LoVo (cell line): Measurements from ENCODE around the gene FIBP.
A peak's percentile ranks its signal among the peaks of the same experiment; 100 is the strongest.

Source experiments
- DNase-seq: peaks from one replicate; pipeline ENCODE4 v3.0.0-alpha.2; 2016; ENCODE audit warnings: low spot score

Gene FIBP

DNA sequence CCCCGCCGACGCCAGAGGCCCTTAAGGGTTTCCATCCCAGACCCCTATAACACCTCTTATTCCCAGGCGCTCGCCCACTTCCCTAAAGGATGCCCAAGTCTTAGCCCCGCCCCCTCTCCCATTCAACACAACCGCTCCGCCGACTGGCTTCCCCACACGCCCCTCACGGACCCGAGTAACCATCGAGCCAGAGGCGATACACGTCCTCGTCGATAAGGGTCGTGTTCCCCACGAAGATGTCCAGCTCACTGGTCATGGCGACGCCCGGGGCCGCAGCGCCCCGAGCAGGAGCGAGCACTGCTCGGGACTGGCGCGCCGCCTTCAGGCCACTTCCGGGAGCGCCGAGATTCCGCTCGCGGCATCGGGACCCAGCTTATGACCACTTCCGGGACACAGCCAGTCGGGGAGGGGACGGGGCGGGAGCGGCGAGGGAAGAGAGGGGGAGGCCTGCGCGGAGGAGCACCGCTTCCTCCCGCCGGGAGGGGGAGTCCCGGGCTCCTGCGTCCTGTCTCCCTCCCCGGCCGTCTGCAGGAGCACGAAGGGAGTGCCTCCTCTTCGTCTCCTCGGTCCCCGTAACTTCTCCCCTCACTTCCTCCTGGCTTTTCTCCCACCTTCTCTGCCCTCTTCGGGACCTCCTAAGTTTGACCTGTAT is at the start of gene FIBP:
TSS of gene FIBP (minus strand) at position 309 of the 652 bp plus-strand sequence. CDS start at position 256, 53 bp downstream.
- peak; percentile 97 for DNase-seq

DNA sequence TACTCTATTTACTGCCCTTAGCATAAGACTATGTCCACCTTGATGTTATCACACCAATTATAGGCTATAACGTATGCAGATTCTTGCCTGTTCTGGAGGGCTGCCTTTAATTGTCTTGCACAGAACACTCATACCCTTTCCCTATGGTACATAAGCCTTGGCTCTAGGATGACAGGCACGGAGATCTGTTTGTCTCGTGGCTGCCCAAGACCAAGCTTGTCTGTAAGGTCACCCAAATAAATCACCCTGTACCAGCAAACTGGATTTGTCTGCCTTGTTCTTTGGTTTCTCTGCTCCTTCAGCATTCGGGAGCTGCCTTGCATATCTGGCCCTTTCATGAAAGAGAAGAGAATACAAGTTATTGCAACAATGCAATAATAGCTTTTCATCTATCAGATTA is 49.5 kb upstream of the FIBP start:
- no peak for DNase-seq

DNA sequence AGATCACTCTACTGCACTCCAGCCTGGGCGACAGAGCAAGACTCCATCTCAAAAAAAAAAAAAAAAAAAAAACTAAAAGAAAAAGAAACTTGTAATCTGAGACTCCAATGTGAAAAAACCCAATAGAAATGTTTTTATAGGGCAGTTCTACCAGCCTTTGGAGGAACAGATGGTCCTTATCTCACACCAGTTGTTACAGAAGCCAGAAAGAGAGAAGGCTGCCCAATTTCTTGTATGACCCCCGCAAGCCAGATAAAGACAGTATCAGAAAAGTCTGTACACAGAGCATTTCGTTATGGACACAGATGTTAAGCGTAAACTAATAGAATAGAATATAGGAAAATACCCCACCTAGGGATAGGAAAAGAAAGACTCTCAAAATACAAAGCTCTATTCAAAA is 45.7 kb upstream of the FIBP start:
- no peak for DNase-seq

DNA sequence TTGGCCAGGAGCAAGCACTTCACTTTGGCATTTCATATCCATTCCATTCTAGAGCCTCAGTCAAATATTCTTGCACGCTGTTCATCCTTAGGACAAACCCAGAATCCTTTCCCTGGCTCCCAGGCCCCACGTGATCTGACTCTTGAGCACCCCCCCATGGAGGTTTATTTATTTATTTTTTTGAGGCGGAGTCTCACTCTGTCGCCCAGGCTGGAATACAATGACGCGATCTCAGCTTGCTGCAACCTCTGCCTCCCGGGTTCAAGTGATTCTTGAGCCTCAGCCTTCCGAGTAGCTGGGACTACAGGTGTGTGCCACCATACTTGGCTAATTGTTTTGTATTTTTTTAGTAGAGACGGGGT is 44.3 kb upstream of the FIBP start:
- DNase-seq: no peak

DNA sequence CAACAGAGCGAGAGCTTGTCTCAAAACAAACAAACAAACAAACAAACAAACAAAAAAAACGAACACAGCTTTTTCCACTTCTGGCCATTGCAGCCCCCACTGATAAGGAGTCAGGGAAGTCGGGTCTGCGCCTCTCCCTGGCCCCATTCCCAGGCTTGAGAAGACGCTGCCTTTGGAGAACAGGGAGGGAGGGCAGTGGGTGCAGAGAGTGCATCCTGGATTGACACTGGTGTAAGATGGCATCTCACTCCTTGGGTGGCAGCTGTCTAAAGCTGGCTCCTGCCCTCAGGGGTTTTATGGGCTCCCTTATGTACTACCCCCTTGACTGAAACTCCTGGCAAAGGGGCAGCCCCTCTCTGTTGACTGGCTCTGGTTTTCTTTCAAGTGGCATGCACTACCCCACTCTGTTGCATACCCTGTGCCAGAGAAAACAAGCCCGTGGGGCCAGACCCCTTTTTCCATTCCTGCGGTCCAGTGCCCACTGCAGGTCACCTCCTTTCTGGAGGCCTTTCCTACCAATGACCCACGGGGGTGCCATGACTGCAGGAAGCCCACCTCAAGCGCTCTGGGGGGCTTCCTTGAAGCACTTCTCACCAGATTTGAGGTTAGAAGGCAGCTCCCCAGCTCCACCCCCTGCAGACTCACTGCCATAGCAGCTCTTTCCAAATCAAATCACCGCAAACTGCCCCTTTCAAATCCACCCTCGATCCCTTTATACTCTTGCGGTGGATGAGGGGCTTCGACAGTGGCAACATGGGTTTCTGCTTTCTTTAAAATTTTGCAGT is 43.7 kb upstream of the FIBP start:
- DNase-seq: no peak

DNA sequence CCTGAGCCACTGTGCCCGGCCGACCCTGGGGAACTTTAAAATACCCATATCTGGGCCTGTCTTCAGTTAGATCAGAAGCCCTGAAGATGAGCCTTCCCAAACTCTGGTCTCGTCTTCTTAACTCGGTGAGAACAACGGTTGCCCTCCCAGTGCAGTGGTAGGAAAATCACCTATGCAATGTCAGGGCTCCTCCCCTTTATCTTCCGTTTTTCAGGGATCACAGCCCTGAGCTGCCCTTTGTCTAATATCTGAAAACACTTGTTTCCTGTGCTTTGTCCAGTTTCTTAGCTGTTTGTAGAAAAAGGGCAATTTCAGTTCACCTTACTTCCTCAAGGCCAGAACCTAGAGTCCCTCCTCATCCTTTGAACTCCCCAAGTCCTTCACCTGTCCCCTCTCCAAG is 40.4 kb upstream of the FIBP start:
- DNase-seq: no peak

DNA sequence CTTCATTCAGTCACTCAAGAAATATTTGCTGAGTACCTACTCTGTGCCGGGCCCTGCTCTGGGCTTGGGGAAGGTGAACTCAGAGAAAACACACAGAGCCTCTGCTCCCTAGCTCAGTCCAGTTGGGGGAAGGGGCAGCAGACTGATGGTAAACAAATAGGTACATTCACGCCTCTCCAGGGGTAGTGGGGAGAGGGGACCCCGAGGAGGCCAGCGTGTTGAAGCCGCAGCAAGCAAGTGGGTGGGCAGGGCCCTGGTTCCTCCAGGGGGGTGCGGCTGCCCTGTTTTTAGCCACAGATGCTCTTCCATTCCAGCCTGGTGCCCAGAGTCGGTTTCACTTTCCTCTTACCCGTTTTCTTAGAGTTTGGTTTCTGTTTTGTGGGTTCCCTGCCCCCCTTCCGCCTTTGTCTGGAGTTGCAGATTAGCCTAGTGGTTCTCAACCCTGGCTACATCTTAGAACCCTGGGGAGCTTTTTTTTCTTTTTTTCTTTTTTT is 39.7 kb upstream of the FIBP start:
- DNase-seq: no peak

DNA sequence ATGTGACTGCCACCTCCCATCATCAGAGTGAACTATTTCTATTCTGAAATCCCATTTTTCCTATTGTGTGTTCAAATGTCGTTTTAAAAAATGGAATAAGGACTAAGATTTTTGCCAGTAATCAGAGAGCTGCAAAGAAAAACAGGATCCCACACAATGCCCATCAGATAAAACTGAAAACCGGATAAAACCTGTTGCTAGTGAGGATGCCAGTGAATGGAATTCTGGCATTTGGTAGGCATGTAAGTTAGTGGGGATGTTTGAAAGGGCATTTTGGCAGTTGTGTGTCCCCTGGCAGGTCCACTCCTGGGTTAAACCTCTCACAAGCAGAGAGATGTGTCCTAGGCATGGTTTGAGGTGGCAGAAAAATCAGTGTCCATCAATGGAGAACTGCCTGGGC is 37.1 kb upstream of the FIBP start:
- no peak for DNase-seq

DNA sequence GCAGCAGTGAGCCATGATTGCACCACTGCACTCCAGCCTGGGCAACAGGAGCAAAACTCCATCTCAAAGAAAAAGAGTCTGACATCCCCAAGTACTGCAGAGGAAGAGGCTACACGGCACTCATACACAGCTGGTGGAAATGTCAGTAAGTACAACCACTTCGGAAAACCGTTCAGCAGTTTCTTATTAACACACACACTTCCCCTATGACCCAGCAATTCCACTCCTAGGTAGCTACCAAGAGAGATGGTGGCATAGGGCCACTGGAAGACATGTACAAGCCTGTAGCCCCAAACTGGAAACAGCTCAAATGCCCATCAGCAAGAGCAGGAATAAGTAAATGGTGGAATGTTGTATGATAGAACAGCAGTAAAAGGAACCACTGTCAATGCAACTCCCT is 34.3 kb upstream of the FIBP start:
- DNase-seq: no peak

DNA sequence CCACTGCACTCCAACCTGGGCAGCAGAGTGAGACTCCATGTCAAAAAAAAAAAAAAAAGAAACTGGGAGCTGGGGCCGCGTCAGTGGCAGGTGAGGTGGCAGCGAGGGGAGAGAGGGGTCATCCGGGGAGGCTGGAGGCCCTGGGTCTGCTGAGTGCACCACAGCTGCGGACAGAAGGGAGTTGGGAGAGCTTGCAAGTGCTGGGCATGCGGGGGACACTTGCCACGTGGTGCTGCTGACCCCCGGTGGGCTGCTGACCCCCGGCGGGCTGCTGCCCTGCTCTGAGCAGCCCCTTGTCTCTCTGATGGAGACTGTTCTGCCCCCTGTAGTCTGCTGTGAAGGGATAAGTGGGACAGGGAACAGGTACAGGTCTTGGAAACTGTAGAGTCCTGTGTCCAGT is 33.6 kb upstream of the FIBP start:
- no peak for DNase-seq

DNA sequence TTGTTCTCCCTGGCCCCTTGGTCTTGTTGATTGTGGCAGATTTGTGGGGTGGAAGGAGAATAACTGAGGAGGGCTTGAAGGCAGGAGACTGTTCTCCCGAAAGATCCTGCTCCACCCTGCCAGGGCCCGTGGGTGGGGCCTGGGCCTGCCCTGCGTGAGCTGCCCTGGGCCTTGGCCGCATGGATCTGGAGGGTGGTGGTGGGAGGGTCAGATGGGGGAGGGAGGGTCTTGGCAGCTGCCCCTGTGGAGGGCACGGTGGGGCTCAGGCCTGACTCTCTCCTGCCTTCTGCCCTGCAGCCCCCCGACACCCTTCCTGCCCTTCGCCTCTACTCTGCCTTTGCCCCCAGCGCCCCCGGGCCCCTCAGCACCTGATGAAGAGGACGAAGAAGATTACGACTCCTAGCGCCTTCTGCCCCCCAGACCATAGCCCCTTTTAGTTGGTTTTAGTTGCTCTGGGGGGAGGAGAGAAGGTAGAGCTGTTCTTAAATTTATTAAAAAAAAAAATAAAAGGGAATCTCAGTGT is 32.8 kb upstream of the FIBP start:
- DNase-seq: no peak

DNA sequence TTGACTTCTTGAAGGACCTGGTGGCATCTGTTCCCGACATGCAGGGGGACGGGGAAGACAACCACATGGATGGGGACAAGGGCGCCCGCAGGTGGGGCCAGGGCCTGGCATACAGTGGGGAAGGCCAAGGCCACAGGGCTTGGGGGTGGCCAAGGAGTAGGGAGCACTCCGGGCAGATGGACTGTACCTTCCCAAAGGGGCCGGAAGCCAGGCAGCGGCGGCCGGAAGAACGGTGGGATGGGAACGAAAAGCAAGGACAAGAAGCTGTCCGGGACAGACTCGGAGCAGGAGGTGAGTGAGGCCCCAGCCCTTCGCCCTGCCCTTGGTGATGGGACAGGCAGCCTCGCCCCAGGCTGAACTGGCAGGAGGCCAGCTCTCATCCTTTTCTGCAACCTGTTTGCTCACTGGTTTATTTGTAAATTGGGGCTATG is 32.1 kb upstream of the FIBP start:
- no peak for DNase-seq

DNA sequence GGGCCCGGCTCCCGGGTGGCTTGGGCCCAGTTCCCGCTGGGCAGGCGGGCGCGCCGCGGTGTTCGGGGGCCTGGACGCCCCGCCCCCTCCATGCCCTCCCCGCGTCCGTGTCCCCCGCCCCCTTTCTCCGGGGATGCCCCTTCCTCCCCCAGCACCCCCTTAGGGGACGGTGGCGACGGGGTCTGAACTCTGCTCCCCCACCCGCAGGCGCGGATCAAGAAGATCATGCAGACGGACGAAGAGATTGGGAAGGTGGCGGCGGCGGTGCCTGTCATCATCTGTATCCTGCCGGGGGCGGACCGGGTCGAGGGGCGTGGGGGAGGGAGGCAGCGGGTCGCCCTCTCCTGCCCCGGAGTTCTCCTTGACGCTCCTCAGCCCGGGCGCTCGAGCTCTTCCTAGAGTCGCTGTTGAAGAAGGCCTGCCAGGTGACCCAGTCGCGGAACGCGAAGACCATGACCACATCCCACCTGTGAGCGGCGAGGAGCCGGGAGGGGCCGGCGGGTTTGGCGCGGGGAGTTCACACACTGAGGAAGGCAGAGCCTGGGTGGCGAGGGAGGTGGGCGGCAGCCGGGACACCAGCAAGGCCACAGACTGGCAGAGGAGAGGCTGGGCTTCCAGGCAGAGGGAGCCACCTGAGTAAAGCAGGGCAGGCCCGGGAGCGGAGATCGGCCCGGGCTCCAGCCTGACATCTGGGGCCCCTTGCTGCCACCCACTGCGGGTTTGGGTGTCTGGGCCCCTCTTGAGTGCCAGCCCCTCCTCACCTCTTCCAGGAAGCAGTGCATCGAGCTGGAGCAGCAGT is 31.5 kb upstream of the FIBP start:
- DNase-seq: no peak

DNA sequence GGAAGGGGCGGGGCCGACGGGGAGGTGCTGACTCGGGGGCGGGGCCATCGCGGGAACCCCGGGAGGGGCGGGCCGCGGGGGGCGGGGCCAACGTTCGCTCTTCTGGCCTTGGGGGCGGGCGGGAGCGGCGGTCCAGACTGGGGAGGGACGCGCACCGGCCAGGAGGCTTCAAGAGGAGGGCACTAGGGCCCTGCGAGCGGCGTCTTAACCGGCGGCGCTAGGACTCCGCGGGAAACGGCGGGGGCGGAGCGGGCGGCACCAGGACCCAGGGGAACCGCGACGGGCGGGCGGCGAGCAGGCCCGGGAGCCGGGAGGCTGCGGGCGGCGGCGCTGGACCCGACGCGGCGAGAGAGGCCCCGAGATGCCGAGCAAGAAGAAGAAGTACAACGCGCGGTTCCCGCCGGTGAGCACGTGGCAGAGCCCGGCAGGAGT is 30.9 kb upstream of the FIBP start, which contains the start of gene DRAP1:
TSS of gene DRAP1 (plus strand) at position 286 of the 432 bp plus-strand sequence. CDS start at position 362, 76 bp downstream.
- peak; percentile 98 for DNase-seq

DNA sequence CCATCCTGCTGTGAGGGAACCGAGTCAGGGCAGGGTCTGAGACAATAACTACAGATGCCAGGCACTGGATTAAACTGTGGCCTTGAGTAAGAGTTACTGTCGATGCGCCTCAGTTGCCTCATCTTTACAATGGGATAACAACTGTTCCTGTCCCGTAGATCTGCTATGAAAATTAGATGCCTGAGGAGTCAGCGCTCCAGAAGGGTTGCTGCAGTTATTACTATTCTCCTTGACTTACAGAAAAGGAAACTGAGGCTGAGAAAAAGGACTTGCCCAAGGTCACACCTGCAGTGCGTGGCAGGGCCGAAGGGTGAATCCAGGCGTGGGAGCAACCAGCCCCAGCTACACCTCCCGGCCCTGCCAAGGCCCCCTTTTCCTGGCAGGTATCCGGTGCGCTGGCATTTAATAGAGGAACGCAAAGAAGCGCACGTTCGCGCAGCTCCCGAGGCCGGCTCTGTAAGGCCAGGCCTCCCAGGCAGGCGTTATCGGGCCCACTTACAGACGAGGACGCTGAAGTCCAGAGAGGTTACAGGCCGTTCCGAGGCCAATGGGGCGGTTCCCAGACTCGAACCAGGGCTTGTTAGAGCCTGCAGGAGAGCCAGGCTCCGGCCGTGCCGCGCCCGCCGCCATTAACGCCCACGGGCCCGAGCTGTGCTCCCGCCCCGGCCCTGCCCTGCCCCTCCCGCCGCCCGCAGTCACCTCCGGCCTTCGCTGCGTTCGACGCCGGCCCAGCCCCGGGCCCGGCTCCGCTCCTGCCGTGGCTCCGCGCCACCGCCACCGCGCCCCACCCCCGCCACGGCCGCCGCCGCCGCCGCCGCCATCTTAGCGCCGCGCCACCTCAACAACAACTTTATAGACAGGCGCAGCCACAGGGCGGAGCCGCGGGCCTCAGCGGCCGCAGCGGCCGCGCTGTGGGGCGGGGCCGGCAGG is 30.2 kb upstream of the FIBP start, which contains the start of gene C11orf68:
TSS of gene C11orf68 (minus strand) at position 852 of the 930 bp plus-strand sequence. CDS start at position 821, 31 bp downstream.
- DNase-seq: no peak

DNA sequence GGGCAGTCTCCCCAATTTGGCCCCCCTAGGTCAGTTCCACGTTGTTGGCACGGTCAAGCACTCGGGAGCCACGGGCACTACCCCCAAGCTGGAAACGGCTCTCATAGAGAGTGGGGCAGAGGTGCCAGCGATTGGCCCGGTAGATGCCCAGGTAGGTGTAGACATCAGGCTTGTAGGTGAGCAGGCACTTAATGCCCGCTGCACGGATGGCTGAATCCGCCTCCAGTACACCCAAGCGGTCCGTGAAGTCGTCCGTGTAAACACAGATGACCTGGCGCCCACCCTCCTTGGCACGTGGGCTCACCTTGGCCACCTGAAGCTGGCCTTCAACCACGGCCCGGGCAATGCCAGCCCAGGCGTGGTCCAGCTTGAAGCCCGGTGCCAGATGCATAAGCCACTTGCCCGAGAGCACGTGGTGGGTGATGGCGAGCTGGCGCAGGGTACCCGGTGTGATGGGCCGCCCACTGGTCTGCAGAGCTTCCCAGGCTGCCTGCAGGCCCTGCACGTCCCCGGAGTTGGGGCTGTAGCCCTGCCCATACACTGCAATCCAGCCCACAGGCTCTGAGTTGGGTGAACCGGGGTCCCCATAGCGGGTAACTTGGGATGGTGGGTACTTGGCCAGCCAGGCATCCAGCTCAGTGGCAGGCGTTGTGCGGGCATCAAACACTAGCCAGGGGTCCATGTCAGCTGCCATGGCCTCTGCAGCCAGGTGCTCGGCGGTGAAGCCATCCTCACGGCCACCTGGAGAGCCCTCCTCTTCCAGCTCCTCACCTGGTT is 29.4 kb upstream of the FIBP start:
- no peak for DNase-seq

DNA sequence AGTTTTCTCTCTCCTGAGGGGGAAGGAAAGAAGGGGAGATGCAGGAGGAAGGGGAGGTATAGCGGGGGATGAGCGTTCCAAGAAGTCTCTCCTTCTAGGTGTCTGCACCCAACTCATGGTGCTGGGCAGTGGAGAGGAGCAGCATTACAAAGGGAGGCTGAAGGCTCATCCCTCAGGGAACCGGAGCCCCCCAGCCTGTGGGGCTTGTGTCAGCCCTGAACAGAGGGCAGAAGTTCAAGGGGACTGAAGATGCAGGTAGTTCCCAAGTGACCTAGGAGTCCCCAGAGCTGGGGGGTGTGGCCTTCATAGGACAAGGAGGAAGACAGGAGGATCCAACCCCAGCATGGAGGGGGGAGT is 28.8 kb upstream of the FIBP start:
- no peak for DNase-seq

DNA sequence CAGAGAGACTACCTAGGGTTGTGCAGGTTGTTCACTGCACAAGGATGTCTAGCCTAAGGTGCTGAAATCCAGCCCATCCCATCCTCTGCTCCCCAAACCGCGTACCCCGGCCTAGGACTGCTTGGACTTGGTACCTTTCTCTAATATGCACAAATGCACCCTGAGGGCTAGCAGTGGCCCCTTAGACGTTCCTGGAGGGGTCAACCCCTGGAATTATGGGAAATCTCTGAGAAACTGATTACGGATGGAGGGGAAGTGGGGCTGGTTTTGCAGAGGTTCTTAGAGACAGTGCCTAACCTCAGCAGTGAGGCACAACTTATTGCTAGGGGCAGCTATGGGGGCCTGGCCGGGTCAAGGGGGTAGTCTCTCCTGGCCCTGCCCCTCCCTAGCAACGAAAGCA is 28.1 kb upstream of the FIBP start:
- no peak for DNase-seq

DNA sequence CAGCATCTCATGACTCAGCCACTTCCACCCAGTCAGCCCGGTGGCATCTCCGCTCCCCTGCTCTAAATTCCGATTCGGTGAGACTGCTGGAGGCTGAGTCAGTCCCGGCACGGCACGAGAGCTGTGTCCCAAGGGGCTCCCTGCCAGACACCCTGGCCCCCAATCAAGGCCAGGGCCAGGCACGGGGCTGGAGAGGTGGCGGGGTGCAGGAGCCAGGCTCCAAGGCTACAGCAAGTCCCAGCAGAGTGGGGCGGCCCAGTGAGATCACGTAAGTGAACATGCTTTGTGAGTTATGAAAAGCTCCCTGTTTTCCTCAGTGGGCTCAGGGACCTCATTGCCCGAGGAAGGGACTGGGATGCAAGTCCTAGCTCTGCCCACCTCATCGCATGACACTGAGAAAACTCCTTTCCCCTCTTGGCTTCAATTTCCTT is 27.6 kb upstream of the FIBP start:
- DNase-seq: peak; percentile 94

DNA sequence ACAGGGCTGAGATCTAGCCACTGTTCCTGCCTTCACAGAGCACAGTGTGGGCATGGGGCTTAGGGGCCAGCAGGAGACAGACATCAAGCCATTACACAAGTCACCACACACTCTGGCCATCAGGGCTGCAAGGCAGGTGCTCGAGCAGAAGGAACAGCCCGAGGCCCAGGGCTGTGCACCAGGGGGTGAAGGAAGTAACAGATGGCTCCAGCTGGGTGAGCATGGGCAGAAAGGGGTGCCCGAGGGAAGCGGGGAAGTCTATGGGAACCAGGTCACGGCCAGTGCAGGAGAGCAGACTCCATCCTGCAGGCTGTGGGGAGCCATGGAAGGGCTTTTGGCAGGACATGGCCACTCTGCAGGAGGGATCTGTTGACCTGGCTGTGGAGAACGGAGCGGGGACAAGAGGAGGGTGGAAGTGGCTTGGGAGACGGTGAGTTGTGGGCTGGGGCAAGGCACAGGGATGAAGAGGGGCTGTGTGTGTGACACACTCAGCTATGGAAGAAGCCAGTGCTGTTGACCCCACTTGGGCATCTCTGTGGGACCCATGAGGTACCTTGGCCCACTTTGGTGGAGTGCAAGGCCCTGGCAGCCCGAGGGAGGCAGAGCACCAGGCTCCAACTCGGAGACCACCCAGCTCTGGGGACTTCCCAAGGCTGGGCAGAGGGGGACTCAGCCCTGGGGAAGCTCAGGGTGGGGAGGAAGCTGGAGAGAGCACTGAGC is 27.0 kb upstream of the FIBP start:
- no peak for DNase-seq
